A204.1 (cell line): ENCODE data around the gene KLHL17.
"Not testable (repeated sequence)": the region's sequence is repeated elsewhere in the genome, so short reads cannot be mapped to it uniquely, and the experiment has no call there.

Experiments used
- FAIRE-seq: peaks from 2 replicates; lab custom pipeline; 2012; peaks lifted over from hg19 to GRCh38; lab: Jason Lieb, UNC

KLHL17 gene

DNA sequence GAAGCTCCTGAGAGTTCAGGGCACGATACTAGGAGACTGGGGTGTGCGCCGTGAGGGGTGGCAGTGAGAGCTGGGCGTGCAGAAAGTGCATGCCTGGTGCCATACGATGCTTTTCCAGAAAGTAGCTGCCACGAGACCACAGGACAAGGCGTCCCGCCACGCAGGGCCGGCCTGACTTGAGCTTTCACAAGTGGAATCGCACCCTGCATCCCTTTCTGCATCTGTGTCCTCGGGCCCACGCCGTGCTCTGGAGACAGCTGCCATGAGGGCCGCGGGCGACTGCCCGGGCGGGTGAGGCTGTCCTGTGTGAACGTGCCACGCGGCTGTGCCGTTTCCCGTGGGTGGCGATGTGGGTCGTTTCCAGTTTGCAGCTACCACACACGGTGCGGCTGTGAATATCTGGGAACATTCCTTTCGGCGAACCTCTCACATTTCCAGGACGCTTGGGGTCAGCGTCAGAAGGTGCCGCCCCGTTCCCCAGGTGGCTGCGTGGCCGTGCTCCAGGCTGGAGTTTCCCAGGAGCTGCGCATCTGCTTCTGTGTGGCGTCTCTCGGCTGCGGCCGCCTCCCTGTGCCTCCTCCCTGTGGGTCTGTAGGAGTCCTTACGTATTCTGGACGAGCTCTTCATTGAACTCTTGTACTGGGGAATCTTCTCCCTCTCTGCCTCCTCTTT is 22.5 kb downstream of the KLHL17 start:
- no peak for FAIRE-seq

- no peak for FAIRE-seq
These were observed 23.6 kb downstream of the KLHL17 start for GRCh38 chr1:983798-984475.

DNA sequence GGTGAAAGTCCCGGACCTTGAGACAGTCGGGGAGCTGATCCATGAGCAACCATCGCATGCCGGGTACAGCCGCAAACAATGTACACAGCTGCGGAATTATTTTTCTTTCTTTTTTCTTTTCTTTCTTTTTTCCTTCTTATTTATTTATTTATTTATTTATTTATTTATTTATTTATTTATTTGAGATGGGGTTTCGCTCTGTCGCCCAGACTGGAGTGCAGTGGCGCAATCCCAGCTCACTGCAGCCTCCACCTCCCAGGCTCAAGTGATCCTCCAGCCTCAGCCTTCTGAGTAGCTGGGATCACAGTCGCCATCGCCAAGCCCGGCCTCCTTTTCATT is 24.1 kb downstream of the KLHL17 start:
- FAIRE-seq = no peak

DNA sequence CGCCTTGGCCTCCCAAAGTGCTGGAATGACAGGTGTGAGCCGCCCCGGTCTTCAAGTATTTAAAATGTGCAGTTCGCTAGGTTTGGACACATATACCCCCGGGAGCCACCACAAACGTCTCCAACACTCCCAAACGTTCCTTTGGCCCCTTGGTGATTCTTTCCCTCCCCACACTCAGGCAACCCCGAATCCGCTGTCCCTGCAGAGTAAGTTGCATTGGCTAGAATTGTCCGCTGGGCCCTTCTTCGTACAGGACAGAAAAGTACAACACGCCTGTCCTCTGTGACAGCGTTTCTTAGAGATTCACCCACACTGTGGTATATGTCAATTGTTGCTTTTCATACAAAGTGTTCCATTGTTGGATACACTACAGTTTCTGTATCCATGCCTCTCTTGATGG is 24.7 kb downstream of the KLHL17 start:
- FAIRE-seq = no peak

- peak; percentile 27 for FAIRE-seq
These were observed 27.7 kb downstream of the KLHL17 start for GRCh38 chr1:988061-988460.

- not testable (repeated sequence) for FAIRE-seq
These were observed 30.9 kb downstream of the KLHL17 start for GRCh38 chr1:991275-991674.

GRCh38 chr1:991895-992294 is 31.5 kb downstream of the KLHL17 start:
- no peak for FAIRE-seq

GRCh38 chr1:992362-992761 is 32.0 kb downstream of the KLHL17 start:
- no peak for FAIRE-seq

DNA sequence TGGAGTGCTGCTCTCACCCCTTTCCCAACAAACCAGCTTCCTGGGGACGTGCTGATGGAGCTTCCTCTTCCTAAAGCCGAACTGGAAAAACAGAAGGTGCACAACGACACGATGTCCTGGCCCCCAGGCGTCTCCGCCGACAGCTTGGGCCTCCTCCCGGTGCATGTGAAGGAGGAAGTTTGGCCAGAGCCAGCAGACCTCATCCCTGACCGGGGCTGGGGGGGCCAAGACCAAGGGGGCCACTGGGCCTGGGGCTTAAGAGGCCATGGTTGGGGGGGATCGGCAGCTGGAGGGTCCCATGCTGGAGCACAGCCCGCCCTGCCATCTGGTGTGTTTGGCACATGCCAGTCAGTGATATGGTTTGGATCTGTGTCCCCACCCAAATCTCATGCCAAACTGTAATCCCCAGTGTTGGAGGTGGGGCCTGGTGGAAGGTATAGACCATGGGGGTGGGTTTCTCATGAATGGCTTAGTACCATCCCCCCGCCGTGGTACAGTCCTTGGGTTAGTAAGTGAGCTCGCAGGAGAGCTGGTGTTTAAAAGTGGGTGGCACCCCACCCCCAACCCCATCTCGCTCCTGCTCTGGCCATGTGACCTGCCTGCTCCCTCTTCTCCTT is 33.1 kb downstream of the KLHL17 start:
- no peak for FAIRE-seq

DNA sequence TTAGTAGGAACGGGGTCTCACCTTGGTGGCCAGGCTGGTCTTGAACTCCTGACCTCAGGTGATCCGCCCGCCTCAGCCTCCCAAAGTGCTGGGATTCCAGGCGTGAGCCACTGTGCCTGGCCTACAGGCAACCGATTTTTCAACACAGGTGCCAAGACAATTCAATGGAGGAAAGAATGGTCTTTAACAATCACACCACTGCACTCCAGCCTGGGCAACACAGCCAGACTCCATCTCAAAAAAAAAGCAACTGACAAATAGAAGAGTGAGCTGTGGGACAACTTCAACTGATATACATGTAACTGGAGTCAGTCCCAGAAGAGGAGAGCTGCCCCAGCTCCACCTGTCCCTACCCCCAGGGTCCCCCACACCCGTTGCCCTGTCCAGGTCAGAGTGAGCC is 34.2 kb downstream of the KLHL17 start:
- not testable (repeated sequence) for FAIRE-seq

DNA sequence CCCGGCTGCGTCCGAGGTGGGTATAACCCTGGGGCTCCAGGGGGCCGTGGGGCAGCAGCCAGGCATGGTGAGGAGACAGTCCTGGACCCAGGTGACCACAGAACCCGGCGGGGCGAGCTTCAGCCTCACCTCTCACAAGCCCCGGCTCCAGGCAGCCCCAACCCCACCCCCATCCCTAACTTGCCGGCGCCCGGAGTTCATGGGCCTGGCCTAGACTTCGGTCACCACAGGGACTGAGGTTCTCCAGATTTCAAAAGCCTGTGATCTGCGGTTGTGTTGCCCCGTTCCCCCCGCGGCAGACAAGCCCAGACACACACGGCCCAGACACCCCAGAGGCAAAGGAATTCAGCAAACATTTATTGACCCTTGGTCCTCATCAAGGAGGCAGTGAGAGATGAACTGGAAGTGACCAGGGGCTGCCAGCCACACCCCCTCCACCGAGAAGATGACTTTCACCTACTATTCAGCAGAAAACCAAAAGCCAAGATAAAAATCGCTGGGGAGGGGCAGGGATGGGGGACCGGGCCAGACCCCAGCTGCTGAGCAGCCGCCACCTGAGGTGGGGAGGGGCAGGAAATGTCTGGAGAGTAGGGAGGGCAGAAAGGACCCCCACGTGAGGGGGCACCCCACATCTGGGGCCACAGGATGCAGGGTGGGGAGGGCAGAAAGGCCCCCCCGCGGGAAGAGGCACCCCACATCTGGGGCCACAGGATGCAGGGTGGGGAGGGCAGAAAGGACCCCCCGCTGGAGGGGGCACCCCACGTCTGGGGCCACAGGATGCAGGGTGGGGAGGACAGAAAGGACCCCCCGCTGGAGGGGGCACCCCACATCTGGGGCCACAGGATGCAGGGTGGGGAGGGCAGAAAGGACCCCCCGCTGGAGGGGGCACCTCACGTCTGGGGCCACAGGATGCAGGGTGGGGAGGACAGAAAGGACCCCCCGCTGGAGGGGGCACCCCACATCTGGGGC is 35.6 kb downstream of the KLHL17 start:
- FAIRE-seq = no peak

GRCh38 chr1:996851-997712 is 36.7 kb downstream of the KLHL17 start:
- FAIRE-seq = no peak

- no peak for FAIRE-seq
These were observed 37.3 kb downstream of the KLHL17 start for GRCh38 chr1:997713-997992.

GRCh38 chr1:997993-998744 is 37.8 kb downstream of the KLHL17 start:
- FAIRE-seq = no peak

- no peak for FAIRE-seq
These were observed 38.3 kb downstream of the KLHL17 start for GRCh38 chr1:998745-998994.

- FAIRE-seq = no peak
These were observed 38.8 kb downstream of the KLHL17 start for GRCh38 chr1:998995-999724.

DNA sequence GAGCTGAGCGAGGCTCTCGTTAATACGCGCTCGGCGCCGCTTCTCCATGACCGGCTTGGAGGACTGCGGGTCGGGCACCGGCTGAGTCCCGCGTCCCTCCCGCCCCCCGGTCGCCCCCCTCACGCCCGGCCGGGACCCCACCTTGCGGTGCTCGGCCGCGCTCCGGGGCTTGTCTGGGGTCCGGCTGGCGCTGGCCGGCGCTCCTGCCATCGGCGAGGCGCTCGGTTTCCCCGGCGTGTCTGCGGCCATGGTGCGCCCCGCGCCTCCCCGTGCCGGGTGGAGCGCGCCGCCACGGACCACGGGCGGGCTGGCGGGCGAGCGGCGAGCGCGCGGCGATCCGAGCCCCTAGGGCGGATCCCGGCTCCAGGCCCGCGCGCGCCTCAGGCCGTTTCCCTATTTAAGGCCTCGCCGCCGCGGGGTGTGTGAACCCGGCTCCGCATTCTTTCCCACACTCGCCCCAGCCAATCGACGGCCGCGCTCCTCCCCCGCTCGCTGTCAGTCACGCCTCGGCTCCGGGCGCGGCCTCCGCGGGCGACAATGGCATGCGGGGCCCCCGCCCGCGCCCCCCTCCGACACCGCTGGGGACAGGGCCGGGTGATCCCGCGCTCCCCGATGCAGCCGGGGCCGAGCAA is 39.5 kb downstream of the KLHL17 start, which contains the start of gene HES4:
Gene HES4, minus strand, starts transcription at position 373 of the 632 bp plus-strand sequence. Its CDS starts 124 bp downstream, at position 249.
- FAIRE-seq = no peak

DNA sequence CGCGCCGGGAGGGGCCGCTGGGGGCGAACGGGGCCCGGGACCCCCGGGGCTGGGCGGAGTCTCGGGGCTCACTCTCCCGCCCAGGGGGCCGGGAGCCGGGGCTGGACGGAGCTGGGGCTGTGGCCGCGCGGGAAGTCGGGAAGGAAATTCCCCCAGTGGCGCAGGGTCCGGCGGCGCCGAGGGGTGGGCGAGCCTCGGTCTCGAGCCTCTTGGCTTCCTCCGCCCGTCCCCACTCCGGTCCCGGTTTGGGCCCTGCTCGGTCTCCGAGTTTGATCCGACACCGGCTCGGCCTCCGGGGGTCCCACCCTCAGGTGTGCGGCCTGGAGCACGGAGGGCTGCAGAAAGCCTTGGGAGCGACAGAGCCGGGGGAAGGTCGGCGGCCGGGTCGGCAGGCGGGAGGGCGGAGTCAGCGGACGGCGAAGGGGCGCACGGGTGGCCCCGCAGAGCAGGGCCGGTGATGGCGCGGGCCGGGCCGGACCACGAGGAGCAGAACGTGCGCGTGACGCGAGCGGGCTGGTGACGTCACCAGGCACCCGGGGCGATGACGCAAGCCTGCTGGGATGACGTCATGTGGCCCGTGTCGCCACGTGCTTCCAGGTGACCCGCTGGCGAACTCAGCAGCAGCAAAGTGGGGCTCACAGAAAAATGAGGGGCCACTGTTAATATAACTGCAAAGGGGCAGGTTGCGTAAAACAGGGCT is 40.1 kb downstream of the KLHL17 start:
- FAIRE-seq = no peak

DNA sequence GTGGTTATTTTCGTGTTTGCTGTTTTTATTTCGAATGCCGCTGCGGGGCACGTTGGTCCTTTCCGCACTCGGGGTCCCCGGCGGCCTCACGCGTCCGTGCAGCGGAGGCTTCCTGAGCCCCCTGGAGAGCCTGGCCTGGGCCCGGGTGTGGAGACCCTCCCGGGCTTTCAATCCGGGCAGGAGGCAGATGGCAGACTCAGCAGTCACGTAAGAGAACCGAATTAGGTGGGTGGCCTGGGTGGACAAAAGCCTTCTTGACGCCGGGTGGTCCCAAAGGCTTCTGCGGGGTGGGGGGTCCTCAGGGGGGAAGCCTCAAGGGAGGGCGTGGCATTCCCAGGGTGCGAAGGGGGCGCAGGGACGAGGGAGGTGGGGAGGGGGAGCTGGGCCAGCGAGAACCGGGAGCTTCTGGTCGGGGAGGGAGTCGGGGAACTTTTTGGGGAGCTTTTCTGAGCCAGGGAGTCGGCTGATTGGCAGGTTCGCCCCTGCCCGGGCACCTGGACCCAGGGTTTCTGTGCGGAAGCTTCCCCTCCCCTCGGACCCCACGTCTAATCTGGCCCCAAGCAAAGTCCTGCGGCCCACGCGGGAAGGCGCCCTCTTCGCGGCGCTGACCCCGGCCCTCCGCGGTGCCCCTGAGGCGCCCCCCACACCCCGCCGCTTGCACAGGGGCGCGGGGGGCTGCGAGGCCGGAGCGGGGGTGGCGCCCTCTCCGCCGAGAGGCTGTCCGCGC is 40.8 kb downstream of the KLHL17 start:
- FAIRE-seq = no peak
